MM.1S (cell line): ENCODE results near the gene UNC5C.

Experiments
- DNase-seq: peaks from one replicate; pipeline ENCODE4 v3.0.0-alpha.2; 2015
- H2AFZ ChIP-seq: fragments of 300-600 bp; sonication (generic); 2 replicates; pipeline ENCODE4 v1.6.0; 2016; ENCODE audit warnings: antibody characterized with exemption, low read length
- H3F3A ChIP-seq: fragments of 300-600 bp; sonication (generic); 2 replicates; pipeline ENCODE4 v1.6.1; 2016; ENCODE audit warnings: mild to moderate bottlenecking, antibody characterized with exemption, low read length, moderate library complexity, mixed read lengths; ENCODE audit not compliant: insufficient read depth
- H3K27ac ChIP-seq: fragments of 300-600 bp; sonication (generic); 2 replicates; pipeline ENCODE4 v1.5.1; 2016; ENCODE audit warnings: mild to moderate bottlenecking, low read length
- H3K27me3 ChIP-seq: fragments of 300-600 bp; sonication (generic); replicated peaks from 2 replicates; pipeline ENCODE4 v1.6.0; 2016; ENCODE audit warnings: low read length; ENCODE audit not compliant: insufficient read depth
- H3K36me3 ChIP-seq: fragments of 300-600 bp; sonication (generic); replicated peaks from 2 replicates; pipeline ENCODE4 v1.6.1; 2016; ENCODE audit warnings: mild to moderate bottlenecking, low read length, mixed read lengths; ENCODE audit not compliant: insufficient read depth
- H3K4me1 ChIP-seq: fragments of 300-600 bp; sonication (generic); 2 replicates; pipeline ENCODE4 v1.6.1; 2016; ENCODE audit warnings: low read length, mixed read lengths
- H3K4me2 ChIP-seq: fragments of 300-600 bp; sonication (generic); 2 replicates; pipeline ENCODE4 v1.6.0; 2016; ENCODE audit warnings: low read depth, low read length
- H3K4me3 ChIP-seq: fragments of 300-600 bp; sonication (generic); 2 replicates; pipeline ENCODE4 v1.5.1; 2016; ENCODE audit warnings: low read length, mixed read lengths
- H3K79me2 ChIP-seq: fragments of 300-600 bp; sonication (generic); 2 replicates; pipeline ENCODE4 v1.6.1; 2016; ENCODE audit warnings: mixed run types, low read length, mixed read lengths
- H3K9ac ChIP-seq: fragments of 300-600 bp; sonication (generic); 2 replicates; pipeline ENCODE4 v1.6.1; 2016; ENCODE audit warnings: low read length, mixed read lengths
- H3K9me2 ChIP-seq: fragments of 300-600 bp; sonication (generic); replicated peaks from 2 replicates; pipeline ENCODE4 v1.6.1; 2016; ENCODE audit warnings: mild to moderate bottlenecking, low read length, mixed read lengths; ENCODE audit not compliant: insufficient read depth
- H3K9me3 ChIP-seq: fragments of 300-600 bp; sonication (generic); replicated peaks from 2 replicates; pipeline ENCODE4 v1.6.1; 2016; ENCODE audit warnings: mild to moderate bottlenecking, low read length, mixed read lengths; ENCODE audit not compliant: insufficient read depth
- H4K20me1 ChIP-seq: fragments of 300-600 bp; sonication (generic); 2 replicates; pipeline ENCODE4 v1.6.1; 2016; ENCODE audit warnings: mild to moderate bottlenecking, low read length, moderate library complexity, mixed read lengths; ENCODE audit not compliant: insufficient read depth
- CTCF ChIP-seq: fragments of 300-600 bp; sonication (generic); IDR thresholded peaks from 2 replicates; pipeline ENCODE4 v1.5.1; 2016; ENCODE audit warnings: antibody characterized with exemption, low read length, mixed read lengths
- EZH2 ChIP-seq: fragments of 300-600 bp; sonication (generic); optimal IDR thresholded peaks from 2 replicates; pipeline ENCODE3; 2017; ENCODE audit warnings: low read depth, mild to moderate bottlenecking, antibody characterized with exemption, low read length, mixed read lengths
- EZH2phosphoT487 ChIP-seq: fragments of 300-600 bp; sonication (generic); IDR thresholded peaks from 2 replicates; pipeline ENCODE4 v1.6.1; 2018; ENCODE audit warnings: antibody characterized with exemption, low read length

The UNC5C gene

DNA sequence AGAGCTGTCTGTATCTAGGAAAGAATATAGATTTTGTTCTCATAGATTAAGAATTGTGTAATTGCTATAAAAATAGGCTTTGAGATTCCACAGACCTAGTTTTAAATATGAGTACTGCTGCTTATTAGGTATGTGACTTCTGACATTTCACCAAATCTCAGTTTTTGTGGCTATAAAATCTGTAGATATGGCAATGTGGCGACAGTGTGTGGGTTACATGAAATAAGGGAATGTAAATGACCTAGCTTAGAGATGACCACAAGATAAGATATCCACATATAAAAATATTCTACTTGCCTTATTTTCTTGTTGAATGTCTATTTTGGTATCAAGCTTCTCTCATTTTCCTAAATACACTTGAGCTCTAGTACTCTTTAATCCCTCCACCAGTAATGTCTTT is 193.8 kb downstream of the UNC5C start:
- Histone ChIP-seq H3K27ac (no peak overlapping the region), H3K36me3 (no peaks in the 10 kb centered on the region), H3K79me2 (no peaks in the 10 kb centered on the region), H4K20me1 (no peaks in the 10 kb centered on the region), H2AFZ (no peak overlapping the region), H3K4me3 (no peak overlapping the region), H3K4me1 (no peaks in the 10 kb centered on the region), H3K27me3 (no peaks in the 10 kb centered on the region), H3K9me3 (no peaks in the 10 kb centered on the region), H3K9ac (no peak overlapping the region), H3F3A (no peaks in the 10 kb centered on the region), H3K4me2 (no peak overlapping the region), H3K9me2 (no peaks in the 10 kb centered on the region)
- DNase-seq = no peak
- no peak for TF ChIP-seq EZH2phosphoT487
- TF ChIP-seq CTCF = no peak
- no peak for TF ChIP-seq EZH2

DNA sequence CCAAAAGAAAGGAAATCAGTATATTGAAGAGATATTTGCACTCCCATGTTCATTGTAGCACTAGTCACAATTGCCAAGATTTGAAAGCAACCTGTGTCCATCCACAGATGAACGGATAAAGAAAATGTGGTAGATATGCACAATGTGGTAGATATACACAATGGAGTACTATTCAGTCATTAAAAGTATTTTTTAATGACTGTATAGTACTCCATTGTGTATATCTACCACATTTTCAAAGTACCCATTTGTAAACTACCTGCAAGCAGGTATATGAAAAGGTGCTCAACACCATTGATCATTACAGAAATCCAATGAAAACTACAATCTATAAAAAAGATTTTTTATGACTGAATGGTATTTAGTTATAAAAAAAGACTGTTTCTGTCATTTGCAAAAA is 200.4 kb downstream of the UNC5C start:
- H3K27ac ChIP-seq = no peak overlapping the region
- H3K9me2 ChIP-seq = no peaks in the 10 kb centered on the region
- no peaks in the 10 kb centered on the region for H3K9me3 ChIP-seq
- no peak overlapping the region for H3K4me2 ChIP-seq
- no peaks in the 10 kb centered on the region for H3F3A ChIP-seq
- H3K9ac ChIP-seq = no peak overlapping the region
- no peak for DNase-seq
- TF ChIP-seq EZH2 (no peak), EZH2phosphoT487 (no peak), CTCF (no peak)
- H3K4me3 ChIP-seq = no peak overlapping the region
- no peaks in the 10 kb centered on the region for H3K27me3 ChIP-seq
- H3K36me3 ChIP-seq = no peaks in the 10 kb centered on the region
- H3K79me2 ChIP-seq = no peaks in the 10 kb centered on the region
- no peaks in the 10 kb centered on the region for H4K20me1 ChIP-seq
- no peaks in the 10 kb centered on the region for H3K4me1 ChIP-seq
- H2AFZ ChIP-seq = no peak overlapping the region

DNA sequence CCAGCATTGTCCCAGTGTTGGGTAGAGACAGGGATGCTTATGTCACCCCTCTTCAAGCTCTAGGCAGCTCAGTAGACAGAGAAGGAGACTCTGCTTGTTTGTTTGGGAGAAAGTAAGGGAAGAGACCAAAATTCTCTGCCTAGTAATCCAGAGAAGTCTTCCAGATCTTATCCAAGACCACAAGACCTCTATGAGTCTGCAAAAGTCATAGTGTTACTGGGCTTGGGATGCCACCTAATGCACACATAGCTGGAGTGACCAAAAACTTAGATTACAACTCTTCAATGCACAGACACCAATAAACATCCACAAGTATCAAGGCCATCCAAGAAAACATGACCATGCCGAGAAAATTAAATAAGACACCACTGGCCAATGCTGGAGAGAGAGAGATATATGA is 205.5 kb downstream of the UNC5C start:
- H3K4me2 ChIP-seq = no peak overlapping the region
- TF ChIP-seq CTCF = no peak
- no peak for TF ChIP-seq EZH2phosphoT487
- no peak for TF ChIP-seq EZH2
- H3F3A ChIP-seq = no peaks in the 10 kb centered on the region
- no peak overlapping the region for H3K9ac ChIP-seq
- H3K27ac ChIP-seq = no peak overlapping the region
- H3K9me2 ChIP-seq = no peaks in the 10 kb centered on the region
- no peaks in the 10 kb centered on the region for H3K79me2 ChIP-seq
- no peaks in the 10 kb centered on the region for H3K9me3 ChIP-seq
- no peaks in the 10 kb centered on the region for H3K27me3 ChIP-seq
- no peak overlapping the region for H3K4me3 ChIP-seq
- H2AFZ ChIP-seq = no peak overlapping the region
- DNase-seq = no peak
- H4K20me1 ChIP-seq = no peaks in the 10 kb centered on the region
- no peaks in the 10 kb centered on the region for H3K4me1 ChIP-seq
- no peaks in the 10 kb centered on the region for H3K36me3 ChIP-seq

GRCh38 chr4:95340191-95340590 is 208.6 kb downstream of the UNC5C start:
- no peak overlapping the region for H2AFZ ChIP-seq
- H3K4me3 ChIP-seq = no peak overlapping the region
- no peaks in the 10 kb centered on the region for H4K20me1 ChIP-seq
- no peak for DNase-seq
- H3K27me3 ChIP-seq = no peaks in the 10 kb centered on the region
- H3K9me3 ChIP-seq = no peaks in the 10 kb centered on the region
- H3K36me3 ChIP-seq = no peaks in the 10 kb centered on the region
- no peaks in the 10 kb centered on the region for H3K79me2 ChIP-seq
- TF ChIP-seq EZH2phosphoT487 = no peak
- TF ChIP-seq EZH2 = no peak
- TF ChIP-seq CTCF = no peak
- H3K27ac ChIP-seq = no peak overlapping the region
- H3K9me2 ChIP-seq = no peaks in the 10 kb centered on the region
- H3F3A ChIP-seq = no peaks in the 10 kb centered on the region
- H3K9ac ChIP-seq = no peak overlapping the region
- no peaks in the 10 kb centered on the region for H3K4me1 ChIP-seq
- H3K4me2 ChIP-seq = no peak overlapping the region
